GM18502 (cell line): ENCODE results near the gene DOCK10.

Source experiments
- ATAC-seq: cut with Tn5 transposase; IDR thresholded peaks from one replicate; pipeline ENCODE4 v1.9.1; 2021; ENCODE audit warnings: mild to moderate bottlenecking; ENCODE audit not compliant: unreplicated experiment, poor library complexity

The DOCK10 gene

GRCh38 chr2:224799691-224800090 is 242.6 kb downstream of the DOCK10 start:
- ATAC-seq, result no peak

GRCh38 chr2:224798180-224798579 is 244.1 kb downstream of the DOCK10 start:
- no peak for ATAC-seq

GRCh38 chr2:224796695-224797305 is 245.5 kb downstream of the DOCK10 start:
- no peak for ATAC-seq

- ATAC-seq, result no peak
Observed at GRCh38 chr2:224793946-224794345, 248.3 kb downstream of the DOCK10 start.

- no peak for ATAC-seq
Observed at GRCh38 chr2:224786848-224787247, 255.4 kb downstream of the DOCK10 start.

DNA sequence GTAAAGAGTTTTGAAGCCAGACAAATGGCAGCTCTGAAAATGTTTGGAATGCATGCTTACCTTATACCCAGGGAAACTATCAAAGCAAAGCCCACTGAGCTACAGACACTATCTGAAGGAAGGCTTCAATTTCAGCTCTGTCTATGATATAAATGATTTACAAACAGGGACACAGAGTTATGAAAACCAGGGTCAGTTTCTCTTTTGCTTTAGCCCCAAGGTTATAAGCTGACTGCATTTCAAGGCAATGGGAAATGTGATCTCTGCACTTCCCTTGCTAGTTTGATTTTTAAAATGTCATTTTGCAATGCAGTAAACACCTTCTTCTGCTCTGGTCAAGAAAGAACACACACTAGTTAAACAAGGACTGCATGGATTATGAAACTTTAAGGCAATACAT is 260.9 kb downstream of the DOCK10 start:
- no peak for ATAC-seq

- no peak for ATAC-seq
Observed at GRCh38 chr2:224780823-224781222, 261.4 kb downstream of the DOCK10 start.

DNA sequence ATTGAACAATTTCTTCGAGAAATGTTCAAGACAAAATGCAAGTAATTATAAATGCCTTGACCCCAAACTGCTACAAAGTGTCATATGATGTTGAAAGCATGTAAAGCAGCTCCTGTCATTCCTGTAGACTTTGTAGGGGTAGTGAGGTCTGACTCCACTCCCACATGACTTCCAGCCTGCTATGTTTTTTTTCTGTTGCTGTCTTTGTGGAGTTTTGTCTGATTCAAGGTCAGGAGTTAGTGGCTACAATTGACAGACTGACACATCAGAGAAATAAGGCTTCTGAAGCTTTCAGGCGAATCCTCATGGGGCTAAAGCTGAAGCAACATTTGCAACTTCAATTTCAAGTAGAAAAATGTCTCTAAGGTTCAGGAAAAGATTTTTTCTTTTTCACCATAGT is 262.2 kb downstream of the DOCK10 start:
- no peak for ATAC-seq

DNA sequence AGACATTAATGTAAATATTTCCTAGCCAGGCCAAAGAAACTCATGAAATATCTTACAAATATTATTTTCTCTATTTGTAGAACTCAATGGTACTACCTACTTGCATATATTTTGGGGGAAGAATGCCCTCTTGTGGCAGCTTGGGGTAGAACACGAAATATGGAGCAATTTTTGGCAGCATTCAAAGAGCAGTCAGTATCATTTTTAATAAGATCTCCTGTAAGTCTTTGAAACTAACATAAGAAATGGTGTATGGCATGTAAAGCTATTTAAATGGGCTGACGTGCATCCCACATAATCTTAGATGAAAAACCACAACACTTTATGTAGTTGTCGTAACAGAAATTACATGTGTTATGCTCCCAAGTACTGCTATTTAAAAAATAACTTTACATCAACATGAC is 263.8 kb downstream of the DOCK10 start:
- peak; percentile 76 for ATAC-seq

DNA sequence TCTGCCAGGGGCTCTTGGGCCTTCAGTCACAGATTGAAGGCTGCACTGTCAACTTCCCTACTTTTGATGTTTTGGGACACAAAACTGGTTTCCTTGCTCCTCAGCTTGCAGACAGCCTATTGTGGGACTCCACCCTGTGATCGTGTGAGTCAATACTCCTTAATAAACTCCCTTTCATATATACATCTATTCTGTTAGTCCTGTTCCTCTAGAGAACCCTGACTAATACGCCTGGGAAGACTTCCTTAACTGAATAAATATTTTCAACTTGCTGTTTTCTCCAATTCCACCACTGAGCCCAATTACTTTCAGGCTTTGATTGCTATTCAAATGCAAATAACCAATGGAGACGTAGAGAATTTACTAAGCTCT is 264.7 kb downstream of the DOCK10 start:
- no peak for ATAC-seq

- no peak for ATAC-seq
Observed at GRCh38 chr2:224776795-224777558, 265.3 kb downstream of the DOCK10 start.

DNA sequence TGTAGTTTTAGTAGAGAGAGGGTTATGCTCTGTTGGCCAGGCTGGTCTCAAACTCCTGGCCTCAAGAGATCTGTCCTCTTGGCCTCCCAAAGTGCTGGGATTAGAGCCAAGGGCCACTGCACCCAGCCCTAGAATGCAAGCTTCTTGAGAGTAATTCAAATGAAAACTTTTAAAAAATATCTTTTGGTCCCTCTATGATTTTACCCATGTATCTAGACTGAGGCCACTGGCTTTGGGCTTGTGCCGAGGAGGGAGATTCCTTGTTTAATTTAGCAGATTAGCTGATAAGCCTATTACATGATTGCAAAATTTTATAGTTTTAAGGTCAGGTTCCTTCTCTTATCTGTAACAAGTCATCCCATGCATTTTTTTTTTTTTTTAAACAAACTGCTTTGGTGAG is 266.6 kb downstream of the DOCK10 start:
- no peak for ATAC-seq

DNA sequence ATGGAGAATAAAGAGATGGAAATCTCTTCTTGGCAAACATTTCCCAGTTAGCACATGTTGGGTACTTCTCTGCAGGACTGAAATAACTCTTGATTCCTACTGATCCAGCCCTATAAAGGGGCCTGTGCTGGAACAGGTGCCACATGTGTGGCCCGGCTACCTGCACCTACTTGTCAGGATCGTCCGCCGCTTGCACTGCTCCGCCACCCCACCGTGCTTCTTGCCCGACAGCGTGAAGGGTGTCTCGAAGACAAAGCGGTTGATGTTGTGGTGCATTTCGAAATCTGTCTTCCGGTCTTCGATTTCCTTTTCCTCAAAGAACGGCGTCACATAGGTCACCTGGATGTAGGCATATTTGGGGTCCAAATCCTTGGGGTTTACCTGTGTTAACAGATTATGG is 267.5 kb downstream of the DOCK10 start:
- no peak for ATAC-seq

DNA sequence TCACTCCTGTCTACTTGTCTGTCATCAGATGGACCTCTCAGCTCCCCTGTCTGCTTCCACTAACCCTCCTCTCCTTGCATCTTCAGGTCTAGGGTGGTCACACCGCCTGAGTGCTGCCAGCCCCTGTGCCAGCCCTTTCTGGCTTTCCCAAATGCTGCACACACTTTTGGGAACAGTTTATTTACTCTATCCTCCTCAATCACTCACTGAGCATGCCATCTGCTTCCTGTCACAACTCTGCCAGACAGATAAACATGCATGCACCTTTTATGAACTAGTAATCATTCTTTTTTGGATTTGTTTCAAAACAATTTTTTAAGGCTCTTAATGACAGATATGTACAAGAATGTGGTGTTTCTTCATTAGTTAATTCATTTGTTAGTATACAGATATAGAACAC is 269.8 kb downstream of the DOCK10 start:
- no peak for ATAC-seq

DNA sequence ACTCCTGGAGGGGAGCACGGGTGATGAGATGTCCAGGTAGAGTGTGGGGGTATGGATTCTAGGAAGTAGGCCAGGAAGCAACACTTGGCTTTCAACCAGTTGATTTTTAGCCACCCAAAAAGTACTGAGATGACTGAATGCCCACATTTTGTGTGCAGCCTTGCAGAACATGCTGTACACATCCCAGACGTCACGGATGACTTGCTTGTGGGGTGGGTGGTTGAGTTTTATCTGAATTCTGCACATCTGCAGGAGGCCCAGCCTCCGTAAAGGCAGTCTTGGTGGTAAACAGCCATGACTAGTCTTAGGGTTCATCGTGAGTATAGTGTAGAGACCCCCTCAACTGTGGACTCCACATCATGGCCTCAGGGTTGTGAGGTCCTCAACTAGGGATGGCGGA is 272.8 kb downstream of the DOCK10 start:
- ATAC-seq, result no peak

GRCh38 chr2:224764565-224765236 is 277.6 kb downstream of the DOCK10 start:
- ATAC-seq, result peak; percentile 80

GRCh38 chr2:224757934-224758548 is 284.2 kb downstream of the DOCK10 start:
- ATAC-seq, result no peak

DNA sequence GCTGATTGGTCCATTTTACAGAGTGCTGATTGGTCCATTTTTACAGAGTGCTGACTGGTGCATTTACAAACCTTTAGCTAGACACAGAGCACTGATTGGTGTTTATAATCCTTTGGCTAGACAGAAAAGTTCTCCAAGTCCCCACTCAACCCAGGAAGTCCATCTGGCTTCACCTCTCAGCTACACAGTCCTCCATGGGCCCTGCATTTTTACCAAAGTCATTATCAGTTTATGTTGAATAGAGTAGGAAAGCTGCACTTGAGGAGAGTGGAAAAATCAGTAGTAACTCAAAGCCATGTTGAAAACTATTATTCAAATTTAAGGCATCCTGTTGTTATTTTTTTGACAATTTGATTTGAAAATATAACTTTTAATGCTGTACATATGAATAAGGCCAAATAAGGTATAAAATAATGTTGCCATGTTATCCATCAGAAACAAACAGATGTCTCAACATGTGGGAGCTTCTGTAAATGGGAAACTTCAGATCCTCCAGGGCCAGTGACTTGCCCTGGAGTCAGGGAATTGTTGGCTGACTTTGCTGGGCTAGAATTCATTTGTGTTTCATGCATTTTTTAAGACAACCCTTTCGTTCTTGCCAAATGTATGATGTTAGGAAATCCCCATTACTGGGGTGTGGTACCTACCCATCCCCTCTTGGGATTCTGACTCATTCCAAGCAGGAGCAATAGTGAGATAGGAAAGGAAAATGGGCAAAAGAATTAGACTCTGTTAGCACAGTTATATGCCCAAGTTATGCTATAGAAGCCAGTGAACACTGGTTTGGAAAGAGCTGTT is 288.3 kb downstream of the DOCK10 start:
- no peak for ATAC-seq

GRCh38 chr2:224751996-224752698 is 290.1 kb downstream of the DOCK10 start:
- peak; percentile 81 for ATAC-seq

DNA sequence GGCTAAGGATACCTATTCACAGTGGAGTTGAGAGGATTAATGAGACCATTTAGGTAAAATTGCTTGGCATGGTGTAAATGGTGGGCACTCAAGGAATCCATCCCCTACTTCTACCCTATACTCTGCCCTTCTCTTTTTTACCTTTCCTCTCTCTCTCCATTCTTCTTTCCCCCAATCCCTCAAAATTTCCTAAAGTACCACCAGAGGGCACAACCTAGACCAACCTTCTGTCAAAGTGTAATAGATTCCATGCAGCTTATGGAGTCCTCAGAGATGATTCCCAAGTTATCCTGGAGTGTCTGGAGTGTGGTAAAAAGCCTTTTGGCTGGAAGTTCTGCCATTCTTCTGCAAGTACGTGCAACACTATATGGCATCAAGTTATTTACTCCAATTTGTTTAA is 293.1 kb downstream of the DOCK10 start:
- ATAC-seq, result no peak
